ENCODE results near the gene UBA6.

GRCh38 chr4:67568820-67569219 is 132.1 kb downstream of the UBA6 start:
- no peak for TF ChIP-seq POLR2AphosphoS5 (IDR thresholded peaks at IDR 0.05)
- TF ChIP-seq, protein P1, sequence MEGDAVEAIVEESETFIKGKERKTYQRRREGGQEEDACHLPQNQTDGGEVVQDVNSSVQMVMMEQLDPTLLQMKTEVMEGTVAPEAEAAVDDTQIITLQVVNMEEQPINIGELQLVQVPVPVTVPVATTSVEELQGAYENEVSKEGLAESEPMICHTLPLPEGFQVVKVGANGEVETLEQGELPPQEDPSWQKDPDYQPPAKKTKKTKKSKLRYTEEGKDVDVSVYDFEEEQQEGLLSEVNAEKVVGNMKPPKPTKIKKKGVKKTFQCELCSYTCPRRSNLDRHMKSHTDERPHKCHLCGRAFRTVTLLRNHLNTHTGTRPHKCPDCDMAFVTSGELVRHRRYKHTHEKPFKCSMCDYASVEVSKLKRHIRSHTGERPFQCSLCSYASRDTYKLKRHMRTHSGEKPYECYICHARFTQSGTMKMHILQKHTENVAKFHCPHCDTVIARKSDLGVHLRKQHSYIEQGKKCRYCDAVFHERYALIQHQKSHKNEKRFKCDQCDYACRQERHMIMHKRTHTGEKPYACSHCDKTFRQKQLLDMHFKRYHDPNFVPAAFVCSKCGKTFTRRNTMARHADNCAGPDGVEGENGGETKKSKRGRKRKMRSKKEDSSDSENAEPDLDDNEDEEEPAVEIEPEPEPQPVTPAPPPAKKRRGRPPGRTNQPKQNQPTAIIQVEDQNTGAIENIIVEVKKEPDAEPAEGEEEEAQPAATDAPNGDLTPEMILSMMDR (IDR thresholded peaks at IDR 0.05) = no peak
